ENCODE results near the gene PELI2. TPM values are rescaled to one million over a fixed set of nuclear protein-coding genes. Genes with fewer than 3 reads are reported as not detected.

Gene PELI2
- polyA plus RNA-seq, 1 donor (not counting 4 experiments of a cell fraction or from before 2014, with no cell fraction given): not detected

- FAIRE-seq (no peak), DNase-seq (ENCODE audit: low read depth, low spot score) (no peak)
- no peaks in the 10 kb centered on the region for H3K27me3 ChIP-seq (ENCODE audit: control insufficient read depth, extremely low read depth, insufficient read depth, low read length)
- no peaks in the 10 kb centered on the region for H3K4me1 ChIP-seq (ENCODE audit: control insufficient read depth, extremely low read depth, insufficient read depth, low read length)
- no peak overlapping the region for H3K27ac ChIP-seq (ENCODE audit: control insufficient read depth, insufficient read depth, low read length)
- H2AFZ ChIP-seq (ENCODE audit: control insufficient read depth, low read length): no peak overlapping the region
- H3K4me2 ChIP-seq (ENCODE audit: control insufficient read depth, extremely low read depth, insufficient read depth, low read depth, low read length): no peak overlapping the region
- no peak for TF ChIP-seq CTCF (optimal IDR thresholded peaks at IDR 0.05 in 1 of 3, IDR thresholded peaks at IDR 0.05 in 1 of 3, conservative IDR thresholded peaks at IDR 0.05 in 1 of 3; ENCODE audit: extremely low read depth in 1 of 3, insufficient read depth in 2 of 3, low read length in 3 of 3)
- no peaks in the 10 kb centered on the region for H3K36me3 ChIP-seq (ENCODE audit: control insufficient read depth in 2 of 2, extremely low read depth in 1 of 2, insufficient read depth in 2 of 2, low read length in 2 of 2)
- H4K20me1 ChIP-seq (ENCODE audit: control insufficient read depth, extremely low read depth, insufficient read depth, low read length): no peaks in the 10 kb centered on the region
- no peak overlapping the region for H3K4me3 ChIP-seq (ENCODE audit: control insufficient read depth in 2 of 3, extremely low read depth in 1 of 3, insufficient read depth in 2 of 3, low read depth in 1 of 3, low read length in 3 of 3)
- no peak overlapping the region for H3K9ac ChIP-seq (ENCODE audit: control insufficient read depth, extremely low read depth, insufficient read depth, low read length)
- no peaks in the 10 kb centered on the region for H3K9me3 ChIP-seq (ENCODE audit: control insufficient read depth, low read depth, low read length)
- no peaks in the 10 kb centered on the region for H3K79me2 ChIP-seq (ENCODE audit: control insufficient read depth, insufficient read depth, low read length)
- no peaks in the 10 kb centered on the region for H3K9me1 ChIP-seq (ENCODE audit: control insufficient read depth, extremely low read depth, insufficient read depth, low read length)
- dilution Hi-C loops (cut with MboI; ENCODE audit: extremely low pct_ligation_motif_present, low sequenced_read_pairs): no loop called here
Observed at GRCh38 chr14:56309198-56309597, 191.0 kb downstream of the PELI2 start.

- Histone ChIP-seq H3K27ac (ENCODE audit: control insufficient read depth, insufficient read depth, low read length) (no peak overlapping the region), H3K9me1 (ENCODE audit: control insufficient read depth, extremely low read depth, insufficient read depth, low read length) (no peaks in the 10 kb centered on the region), H3K4me1 (ENCODE audit: control insufficient read depth, extremely low read depth, insufficient read depth, low read length) (no peaks in the 10 kb centered on the region), H3K9me3 (ENCODE audit: control insufficient read depth, low read depth, low read length) (no peaks in the 10 kb centered on the region), H3K27me3 (ENCODE audit: control insufficient read depth, extremely low read depth, insufficient read depth, low read length) (no peaks in the 10 kb centered on the region), H3K36me3 (ENCODE audit: control insufficient read depth in 2 of 2, extremely low read depth in 1 of 2, insufficient read depth in 2 of 2, low read length in 2 of 2) (no peaks in the 10 kb centered on the region), H2AFZ (ENCODE audit: control insufficient read depth, low read length) (no peak overlapping the region), H3K4me3 (ENCODE audit: control insufficient read depth in 2 of 3, extremely low read depth in 1 of 3, insufficient read depth in 2 of 3, low read depth in 1 of 3, low read length in 3 of 3) (no peak overlapping the region), H3K4me2 (ENCODE audit: control insufficient read depth, extremely low read depth, insufficient read depth, low read depth, low read length) (no peak overlapping the region), H3K9ac (ENCODE audit: control insufficient read depth, extremely low read depth, insufficient read depth, low read length) (no peak overlapping the region), H3K79me2 (ENCODE audit: control insufficient read depth, insufficient read depth, low read length) (no peaks in the 10 kb centered on the region), H4K20me1 (ENCODE audit: control insufficient read depth, extremely low read depth, insufficient read depth, low read length) (no peaks in the 10 kb centered on the region)
- no peak for DNase-seq (ENCODE audit: low read depth, low spot score)
- TF ChIP-seq CTCF (optimal IDR thresholded peaks at IDR 0.05 in 1 of 3, IDR thresholded peaks at IDR 0.05 in 1 of 3, conservative IDR thresholded peaks at IDR 0.05 in 1 of 3; ENCODE audit: extremely low read depth in 1 of 3, insufficient read depth in 2 of 3, low read length in 3 of 3) (no peak), EZH2 (IDR thresholded peaks at IDR 0.05; ENCODE audit: low read length) (no peak)
- dilution Hi-C loops (cut with MboI; ENCODE audit: extremely low pct_ligation_motif_present, low sequenced_read_pairs): no loop called here
- FAIRE-seq: no peak
Observed at GRCh38 chr14:56310643-56311042, 192.4 kb downstream of the PELI2 start.

All from keratinocyte (primary cell).